GM18951 (cell line): ENCODE data around the gene RHBDF1.
A peak's percentile ranks its signal among the peaks of the same experiment; 100 is the strongest.

Experiments used
- POLR2A ChIP-seq: IDR thresholded peaks from 4 replicates; pipeline ENCODE4 v1.6.1; 2011; ENCODE audit warnings: mild to moderate bottlenecking; ENCODE audit not compliant: insufficient read length, insufficient read depth; ENCODE audit errors: extremely low read depth
- in situ Hi-C: fragments of 300-500 bp; cut with MboI; formaldehyde crosslinking; loops from one replicate; pipeline ENCODE4 v1.12.0; 2022; ENCODE audit warnings: low sequenced_read_pairs, mixed read lengths, inconsistent platforms; ENCODE audit not compliant: unreplicated experiment

The RHBDF1 gene

GRCh38 chr16:84718-85406 lies 12.4 kb upstream of the RHBDF1 start:
- no peak for TF ChIP-seq POLR2A
- in situ Hi-C loops: no loop called here

- TF ChIP-seq POLR2A: no peak
- in situ Hi-C loops: no loop called here
Observed at GRCh38 chr16:83781-84615, 11.6 kb upstream of the RHBDF1 start.

GRCh38 chr16:83060-83603 lies 10.7 kb upstream of the RHBDF1 start:
- in situ Hi-C loops: no loop called here
- no peak for TF ChIP-seq POLR2A

GRCh38 chr16:79151-80054 lies 7.0 kb upstream of the RHBDF1 start:
- TF ChIP-seq POLR2A: peak; percentile 2
- in situ Hi-C loops: no loop called here

GRCh38 chr16:78444-79150 lies 6.2 kb upstream of the RHBDF1 start:
- no peak for TF ChIP-seq POLR2A
- in situ Hi-C loops: no loop called here

GRCh38 chr16:77807-78443 lies 5.5 kb upstream of the RHBDF1 start, which contains the start of gene MPG:
Gene MPG (plus strand): TSS chr16:78225. CDS start chr16:78310, 85 bp downstream.
- peak; percentile 94 for TF ChIP-seq POLR2A
- in situ Hi-C loops: no loop called here

DNA sequence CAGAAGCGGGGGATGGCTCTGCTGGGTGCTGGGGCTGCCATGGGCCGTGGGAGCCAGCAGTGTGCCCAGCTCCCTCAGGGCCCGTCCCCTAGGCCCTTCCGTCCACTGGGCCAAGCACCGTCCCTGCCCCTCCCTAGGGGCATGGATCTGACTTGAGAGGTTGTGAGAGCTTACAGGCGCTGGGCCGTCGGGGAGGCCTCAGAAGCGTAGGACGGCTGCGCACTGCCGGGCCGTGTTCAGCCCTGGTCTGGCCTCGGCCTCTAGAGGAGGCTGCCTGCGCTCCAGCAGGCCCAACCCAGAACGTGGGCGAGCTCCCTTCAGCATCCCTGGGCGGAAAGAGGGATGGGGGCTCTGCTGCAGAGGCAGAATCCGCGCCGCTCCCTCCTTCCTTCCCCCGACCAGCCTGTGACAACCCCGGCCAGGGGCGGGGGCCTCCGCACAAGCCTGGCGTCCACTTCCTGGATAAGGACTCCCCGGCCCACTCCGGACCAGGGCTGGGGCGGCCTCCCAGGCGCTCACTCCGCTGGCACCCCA lies 4.9 kb upstream of the RHBDF1 start:
- in situ Hi-C loops: no loop called here
- no peak for TF ChIP-seq POLR2A

GRCh38 chr16:76535-77272 lies 4.3 kb upstream of the RHBDF1 start:
- in situ Hi-C loops: no loop called here
- no peak for TF ChIP-seq POLR2A

- in situ Hi-C loops: no loop called here
- no peak for TF ChIP-seq POLR2A
Observed at GRCh38 chr16:75580-76501, 3.4 kb upstream of the RHBDF1 start.

- TF ChIP-seq POLR2A: no peak
- in situ Hi-C loops: no loop called here
Observed at GRCh38 chr16:74747-75334, 2.4 kb upstream of the RHBDF1 start.
